ENCODE data around the gene SMIM43.
A peak's percentile ranks its signal among the peaks of the same experiment; 100 is the strongest.
"Not testable (repeated sequence)": the region's sequence is repeated elsewhere in the genome, so short reads cannot be mapped to it uniquely, and the experiment has no call there.

SMIM43 gene

DNA sequence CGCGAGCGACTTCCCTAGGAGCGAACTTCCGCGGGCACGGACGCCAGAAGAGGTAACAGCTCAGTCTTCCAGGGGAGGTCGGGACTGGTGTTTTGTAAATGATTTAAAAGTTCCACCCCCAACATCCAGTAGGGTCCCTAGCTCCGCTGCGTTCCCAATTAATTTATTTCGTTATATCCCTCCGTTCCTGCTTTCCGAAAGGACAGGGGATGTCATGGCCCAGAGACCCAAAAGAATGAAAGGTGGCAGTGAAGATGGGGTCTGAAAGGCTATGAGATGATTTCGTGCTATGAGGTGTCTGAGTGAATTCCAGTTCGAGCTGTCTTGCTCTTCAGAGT, 373 bp upstream of the SMIM43 start:
- in situ Hi-C loops (cut with HindIII; ENCODE audit: low sequenced_read_pairs) = no loop called here
- H3K4me3 ChIP-seq (ENCODE audit: low read depth, low read length) = peak overlapping the region; percentile 55
- TF ChIP-seq, protein P1, sequence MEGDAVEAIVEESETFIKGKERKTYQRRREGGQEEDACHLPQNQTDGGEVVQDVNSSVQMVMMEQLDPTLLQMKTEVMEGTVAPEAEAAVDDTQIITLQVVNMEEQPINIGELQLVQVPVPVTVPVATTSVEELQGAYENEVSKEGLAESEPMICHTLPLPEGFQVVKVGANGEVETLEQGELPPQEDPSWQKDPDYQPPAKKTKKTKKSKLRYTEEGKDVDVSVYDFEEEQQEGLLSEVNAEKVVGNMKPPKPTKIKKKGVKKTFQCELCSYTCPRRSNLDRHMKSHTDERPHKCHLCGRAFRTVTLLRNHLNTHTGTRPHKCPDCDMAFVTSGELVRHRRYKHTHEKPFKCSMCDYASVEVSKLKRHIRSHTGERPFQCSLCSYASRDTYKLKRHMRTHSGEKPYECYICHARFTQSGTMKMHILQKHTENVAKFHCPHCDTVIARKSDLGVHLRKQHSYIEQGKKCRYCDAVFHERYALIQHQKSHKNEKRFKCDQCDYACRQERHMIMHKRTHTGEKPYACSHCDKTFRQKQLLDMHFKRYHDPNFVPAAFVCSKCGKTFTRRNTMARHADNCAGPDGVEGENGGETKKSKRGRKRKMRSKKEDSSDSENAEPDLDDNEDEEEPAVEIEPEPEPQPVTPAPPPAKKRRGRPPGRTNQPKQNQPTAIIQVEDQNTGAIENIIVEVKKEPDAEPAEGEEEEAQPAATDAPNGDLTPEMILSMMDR (IDR thresholded peaks at IDR 0.05; ENCODE audit: low read depth, low read length, missing control alignments) = no peak

GRCh38 chr4:121764303-121764701, 662 bp downstream of the SMIM43 start:
- peak overlapping the region; percentile 55 for H3K4me3 ChIP-seq (ENCODE audit: low read depth, low read length)
- TF ChIP-seq, protein P1 (IDR thresholded peaks at IDR 0.05; ENCODE audit: low read depth, low read length, missing control alignments) = no peak
- DNase-seq (ENCODE audit: low read depth) = no peak
- in situ Hi-C loops (cut with HindIII; ENCODE audit: low sequenced_read_pairs) = no loop called here

More for the DNA sequence above, 373 bp upstream of the SMIM43 start:
- DNase-seq (ENCODE audit: low read depth) = no peak

DNA sequence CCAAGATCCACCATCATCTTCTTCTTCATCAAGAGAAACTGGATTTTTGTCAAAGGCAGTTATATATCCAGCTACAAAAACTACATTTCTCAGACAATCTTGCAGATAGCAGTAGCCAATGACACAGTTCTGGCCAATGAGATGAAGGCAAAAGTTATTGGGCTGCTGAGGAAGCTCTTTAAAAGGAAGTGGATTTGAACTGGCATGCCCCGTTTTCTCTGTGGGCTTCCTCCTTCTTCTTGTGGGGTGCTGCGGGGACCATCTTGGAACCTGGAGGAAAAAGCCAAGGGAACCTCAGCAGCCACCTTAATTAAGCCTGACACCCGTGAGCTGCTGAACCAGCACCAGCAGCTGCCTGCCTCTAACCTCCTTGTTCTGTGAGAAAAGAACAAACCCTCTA, 4.8 kb downstream of the SMIM43 start:
- no peak overlapping the region for H3K4me3 ChIP-seq (ENCODE audit: low read depth, low read length)
- TF ChIP-seq, protein P1 (IDR thresholded peaks at IDR 0.05; ENCODE audit: low read depth, low read length, missing control alignments) = no peak
- DNase-seq (ENCODE audit: low read depth) = no peak
- in situ Hi-C loops (cut with HindIII; ENCODE audit: low sequenced_read_pairs) = no loop called here

DNA sequence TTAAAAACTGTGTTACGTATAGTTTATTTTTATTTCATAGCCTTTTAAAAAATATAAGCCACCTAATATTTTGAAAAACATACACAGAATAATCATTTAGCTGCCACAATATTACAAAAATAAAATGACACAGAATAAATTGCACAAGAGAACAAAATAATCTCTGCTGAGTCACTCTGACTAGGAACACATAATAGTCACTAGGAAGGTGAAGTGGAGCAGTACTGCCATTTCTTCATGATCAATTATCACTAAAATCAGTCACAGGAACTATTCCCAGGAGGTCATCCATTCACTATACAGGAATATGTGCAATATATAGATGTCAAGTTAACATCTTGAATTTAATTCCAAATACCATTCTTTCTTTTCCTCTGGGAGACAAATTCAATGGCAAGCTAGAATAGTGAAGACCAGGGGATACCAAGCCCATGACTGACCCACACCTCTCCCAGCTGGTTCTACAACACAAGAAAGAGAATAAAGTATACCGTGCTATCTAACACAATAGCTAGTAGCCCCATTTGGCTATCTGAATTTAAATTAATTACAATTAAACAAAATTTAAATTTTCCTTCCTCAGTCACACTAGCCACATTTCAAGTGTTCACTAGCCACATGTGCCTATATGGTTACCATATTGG, 5.9 kb downstream of the SMIM43 start:
- no peak overlapping the region for H3K4me3 ChIP-seq (ENCODE audit: low read depth, low read length)
- no peak for DNase-seq (ENCODE audit: low read depth)
- TF ChIP-seq, protein P1 (IDR thresholded peaks at IDR 0.05; ENCODE audit: low read depth, low read length, missing control alignments) = no peak
- in situ Hi-C loops (cut with HindIII; ENCODE audit: low sequenced_read_pairs) = no loop called here

- DNase-seq (ENCODE audit: low read depth); H3K4me3 ChIP-seq (ENCODE audit: low read depth, low read length); in situ Hi-C loops (cut with HindIII; ENCODE audit: low sequenced_read_pairs): not testable (repeated sequence)
Measured at GRCh38 chr4:121752142-121752541, 12.8 kb downstream of the SMIM43 start.

DNA sequence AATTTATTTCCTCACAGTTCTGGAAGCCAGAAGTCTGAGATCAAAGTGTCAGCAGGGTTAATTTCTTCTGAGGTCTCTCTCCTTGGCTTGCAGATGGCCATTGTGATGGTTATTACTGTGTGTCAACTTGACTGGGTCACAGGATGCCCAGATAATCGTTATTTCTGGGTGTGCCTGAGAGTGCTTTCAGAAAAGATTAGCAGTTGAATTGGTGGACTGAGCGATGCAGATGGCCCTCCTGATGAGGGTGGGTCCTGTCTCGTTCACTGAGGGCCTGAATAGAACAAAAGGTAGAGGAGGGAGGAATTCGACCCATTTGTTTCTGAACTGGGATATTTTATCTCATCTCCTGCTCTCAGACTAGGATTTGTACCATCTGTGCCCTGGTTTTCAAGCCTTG, 15.7 kb downstream of the SMIM43 start:
- in situ Hi-C loops (cut with HindIII; ENCODE audit: low sequenced_read_pairs) = loop anchor here (25.0 kb wide), 1 partner anchor 287 kb away; no protein-coding TSS in a partner anchor
- no peak for DNase-seq (ENCODE audit: low read depth)
- no peak overlapping the region for H3K4me3 ChIP-seq (ENCODE audit: low read depth, low read length)
- TF ChIP-seq, protein P1 (IDR thresholded peaks at IDR 0.05; ENCODE audit: low read depth, low read length, missing control alignments) = no peak

DNA sequence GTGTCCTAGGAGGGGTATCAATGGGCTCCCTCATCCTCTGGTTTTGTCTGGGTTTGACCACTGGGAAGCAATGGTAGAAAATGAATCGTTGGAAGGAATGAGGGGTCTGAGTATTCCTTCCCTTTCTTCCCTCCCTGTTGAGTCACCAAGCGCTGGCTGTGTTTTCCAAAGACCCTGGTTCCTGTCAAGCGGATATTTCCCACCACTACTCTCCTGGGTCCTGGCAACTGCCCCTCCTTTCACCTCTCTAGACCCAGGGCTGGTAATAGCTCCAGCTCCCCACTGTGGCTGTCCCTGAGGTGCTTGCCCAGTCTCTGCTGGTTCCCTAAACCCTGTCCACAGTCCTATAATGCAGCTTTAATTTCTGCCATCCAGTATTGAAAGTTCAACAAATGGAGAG, 22.2 kb downstream of the SMIM43 start:
- DNase-seq (ENCODE audit: low read depth) = no peak
- H3K4me3 ChIP-seq (ENCODE audit: low read depth, low read length) = no peak overlapping the region
- TF ChIP-seq, protein P1 (IDR thresholded peaks at IDR 0.05; ENCODE audit: low read depth, low read length, missing control alignments) = no peak
- in situ Hi-C loops (cut with HindIII; ENCODE audit: low sequenced_read_pairs) = loop anchor here (25.0 kb wide), 1 partner anchor 280 kb away; no protein-coding TSS in a partner anchor

Data from astrocyte of the cerebellum (primary cell).